Measurements from ENCODE around the gene KCNK6.

Gene KCNK6

DNA sequence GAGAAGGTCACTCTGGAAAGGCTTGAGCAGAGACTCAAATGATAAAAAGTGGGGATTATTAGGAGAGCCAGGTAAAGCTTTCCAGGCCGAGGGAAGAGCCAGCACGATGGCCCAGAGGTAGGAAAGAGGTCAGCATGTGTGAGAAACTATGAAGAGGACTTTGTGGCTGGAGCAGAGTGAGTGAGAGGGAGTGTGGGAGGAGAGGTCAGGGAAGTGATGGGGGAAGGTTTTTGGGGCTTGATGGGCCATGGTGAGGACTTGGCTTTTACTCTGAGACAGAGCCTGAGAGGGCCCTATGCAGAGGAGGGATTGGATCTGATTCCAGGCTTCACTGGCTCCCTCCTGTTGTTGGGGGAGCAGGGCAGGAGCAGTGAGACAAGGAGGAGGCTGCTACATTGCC lies 21.3 kb downstream of the KCNK6 start:
- Histone ChIP-seq H3K4me3 (ENCODE audit: low read depth, low read length) (no peak overlapping the region), H3K27me3 (replicated peaks) (no peaks in the 10 kb centered on the region), H3K27ac (no peak overlapping the region), H3K36me3 (replicated peaks) (no peaks in the 10 kb centered on the region)
- in situ Hi-C loops (cut with HindIII; ENCODE audit: low pct_ligation_motif_present, low sequenced_read_pairs), result no loop called here
- TF ChIP-seq, protein P1, sequence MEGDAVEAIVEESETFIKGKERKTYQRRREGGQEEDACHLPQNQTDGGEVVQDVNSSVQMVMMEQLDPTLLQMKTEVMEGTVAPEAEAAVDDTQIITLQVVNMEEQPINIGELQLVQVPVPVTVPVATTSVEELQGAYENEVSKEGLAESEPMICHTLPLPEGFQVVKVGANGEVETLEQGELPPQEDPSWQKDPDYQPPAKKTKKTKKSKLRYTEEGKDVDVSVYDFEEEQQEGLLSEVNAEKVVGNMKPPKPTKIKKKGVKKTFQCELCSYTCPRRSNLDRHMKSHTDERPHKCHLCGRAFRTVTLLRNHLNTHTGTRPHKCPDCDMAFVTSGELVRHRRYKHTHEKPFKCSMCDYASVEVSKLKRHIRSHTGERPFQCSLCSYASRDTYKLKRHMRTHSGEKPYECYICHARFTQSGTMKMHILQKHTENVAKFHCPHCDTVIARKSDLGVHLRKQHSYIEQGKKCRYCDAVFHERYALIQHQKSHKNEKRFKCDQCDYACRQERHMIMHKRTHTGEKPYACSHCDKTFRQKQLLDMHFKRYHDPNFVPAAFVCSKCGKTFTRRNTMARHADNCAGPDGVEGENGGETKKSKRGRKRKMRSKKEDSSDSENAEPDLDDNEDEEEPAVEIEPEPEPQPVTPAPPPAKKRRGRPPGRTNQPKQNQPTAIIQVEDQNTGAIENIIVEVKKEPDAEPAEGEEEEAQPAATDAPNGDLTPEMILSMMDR (IDR thresholded peaks at IDR 0.05; ENCODE audit: low read depth, low read length, missing control alignments), result no peak
- no peak for DNase-seq

DNA sequence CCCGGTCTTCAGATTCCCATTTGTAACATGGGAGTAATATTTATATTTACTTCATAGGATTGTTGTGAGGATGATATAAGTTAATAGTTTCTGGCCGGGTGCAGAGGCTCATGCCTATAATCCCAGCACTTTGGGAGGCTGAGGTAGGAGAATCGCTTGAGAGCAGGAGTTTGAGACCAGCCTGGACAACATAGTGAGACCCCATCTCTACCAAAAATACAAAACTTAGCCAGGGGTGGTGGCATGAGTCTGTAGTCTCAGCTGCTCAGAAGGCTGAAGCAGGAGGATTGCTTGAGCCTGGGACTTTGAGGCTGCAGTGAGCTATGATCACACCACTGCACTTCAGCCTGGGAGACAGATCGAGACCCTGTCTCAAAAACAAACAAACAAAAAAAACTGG lies 27.2 kb downstream of the KCNK6 start:
- Histone ChIP-seq H3K36me3 (replicated peaks) (no peaks in the 10 kb centered on the region), H3K27ac (no peak overlapping the region), H3K27me3 (replicated peaks) (no peaks in the 10 kb centered on the region), H3K4me3 (ENCODE audit: low read depth, low read length) (no peak overlapping the region)
- TF ChIP-seq, protein P1 (IDR thresholded peaks at IDR 0.05; ENCODE audit: low read depth, low read length, missing control alignments), result no peak
- in situ Hi-C loops (cut with HindIII; ENCODE audit: low pct_ligation_motif_present, low sequenced_read_pairs), result no loop called here
- no peak for DNase-seq

- no peaks in the 10 kb centered on the region for H3K27me3 ChIP-seq (replicated peaks)
- H3K27ac ChIP-seq, result no peak overlapping the region
- in situ Hi-C loops (cut with HindIII; ENCODE audit: low pct_ligation_motif_present, low sequenced_read_pairs), result no loop called here
- no peaks in the 10 kb centered on the region for H3K36me3 ChIP-seq (replicated peaks)
- TF ChIP-seq, protein P1 (IDR thresholded peaks at IDR 0.05; ENCODE audit: low read depth, low read length, missing control alignments), result no peak
- no peak overlapping the region for H3K4me3 ChIP-seq (ENCODE audit: low read depth, low read length)
- no peak for DNase-seq
Measured at GRCh38 chr19:38350883-38351282, 31.2 kb downstream of the KCNK6 start.

DNA sequence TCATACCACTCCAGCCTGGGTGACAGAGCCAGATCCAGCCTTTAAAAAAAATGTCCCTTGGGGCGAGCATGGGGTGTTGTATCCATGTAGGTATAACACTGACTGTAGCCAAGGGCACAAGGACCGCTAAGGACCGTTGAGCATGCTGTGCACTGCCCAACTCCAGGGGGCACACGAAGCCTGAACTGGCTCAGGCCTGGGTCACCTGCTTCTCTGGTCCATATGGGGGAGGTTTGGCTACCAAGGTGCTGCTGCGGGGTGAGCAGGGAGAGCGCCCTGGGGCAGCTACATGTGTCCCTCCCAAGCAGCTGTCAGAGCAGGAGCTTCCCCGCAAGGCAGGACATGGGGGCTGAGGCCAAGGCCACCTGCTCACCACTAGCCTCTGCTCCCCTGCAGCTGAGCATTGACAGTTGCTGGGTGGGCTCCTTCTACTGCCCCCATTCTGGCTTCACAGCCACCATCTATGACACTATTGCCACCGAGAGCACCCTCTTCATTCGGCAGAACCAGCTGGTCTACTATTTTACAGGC lies 32.3 kb downstream of the KCNK6 start:
- H3K27me3 ChIP-seq (replicated peaks), result no peaks in the 10 kb centered on the region
- TF ChIP-seq, protein P1 (IDR thresholded peaks at IDR 0.05; ENCODE audit: low read depth, low read length, missing control alignments), result no peak
- no peak for DNase-seq
- H3K36me3 ChIP-seq (replicated peaks), result no peaks in the 10 kb centered on the region
- in situ Hi-C loops (cut with HindIII; ENCODE audit: low pct_ligation_motif_present, low sequenced_read_pairs), result no loop called here
- H3K27ac ChIP-seq, result no peak overlapping the region
- H3K4me3 ChIP-seq (ENCODE audit: low read depth, low read length), result no peak overlapping the region

DNA sequence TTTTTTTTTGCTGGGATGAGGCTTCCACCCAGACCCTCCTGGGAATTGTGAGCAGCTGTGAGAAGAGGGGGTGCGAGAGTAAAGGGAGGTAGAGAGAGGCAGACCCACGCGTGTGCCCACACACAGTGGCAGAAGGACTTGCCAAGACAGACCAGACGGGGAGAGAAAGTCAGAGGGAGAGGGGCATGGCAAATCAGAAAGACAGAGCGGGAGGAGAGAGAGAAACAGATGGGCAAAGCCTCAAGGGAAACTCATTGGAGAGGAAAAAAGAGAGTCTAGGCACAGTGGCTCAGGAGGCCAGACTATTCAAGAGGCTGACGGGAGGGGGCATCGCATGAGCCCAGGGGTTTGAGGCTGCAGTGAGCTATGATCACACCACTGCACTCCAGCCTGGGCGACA lies 33.0 kb downstream of the KCNK6 start:
- no peaks in the 10 kb centered on the region for H3K36me3 ChIP-seq (replicated peaks)
- TF ChIP-seq, protein P1 (IDR thresholded peaks at IDR 0.05; ENCODE audit: low read depth, low read length, missing control alignments), result no peak
- H3K27me3 ChIP-seq (replicated peaks), result no peaks in the 10 kb centered on the region
- in situ Hi-C loops (cut with HindIII; ENCODE audit: low pct_ligation_motif_present, low sequenced_read_pairs), result no loop called here
- no peak overlapping the region for H3K4me3 ChIP-seq (ENCODE audit: low read depth, low read length)
- no peak overlapping the region for H3K27ac ChIP-seq
- no peak for DNase-seq
